K562 (cell line): ENCODE results near the gene FAM222A. TPM values are rescaled to one million over a fixed set of nuclear protein-coding genes. Genes with fewer than 3 reads are reported as not detected.

ENCODE experiments used
- ATAC-seq: fragments of 200-7000 bp; cut with Tn5 transposase; 3 replicates; pipeline ENCODE4 v1.9.1; 2020; ENCODE audit warnings: moderate library complexity
- BruUV-seq: library from RNA; stranded (reverse); fragments of 400-500 nt; replicated peaks from 2 replicates; lab custom pipeline; 2021; lab: Mats Ljungman, UMichigan
- CTCF ChIA-PET: fragments of 300-600 bp; formaldehyde crosslinking; extraction: SDS; loops from one replicate; lab custom pipeline; 2021; ENCODE audit warnings: low intra/inter-chr PET ratio; lab: Yijun Ruan, JAX
- POLR2A ChIA-PET: fragments of 300-600, 350-650 bp; sonication (Branson Sonifier 250); formaldehyde crosslinking; extraction: SDS; loops from one replicate; lab custom pipeline; 2021; ENCODE audit warnings: antibody characterized with exemption, inconsistent platforms; lab: Yijun Ruan, JAX
- DNase-seq, 4 experiments: peaks; one replicate each; pipeline versions ENCODE4 v3.0.0 to v3.0.0-alpha.2; 2011 to 2018; ENCODE audit warnings: low spot score in 3 of 4, mixed read lengths in 3 of 4; ENCODE audit errors: extremely low read depth in 1 of 4
- FAIRE-seq: peaks from 2 replicates; lab custom pipeline; 2011; peaks lifted over from hg19 to GRCh38; lab: Jason Lieb, UNC
- H2AFZ ChIP-seq: 2 replicates; pipeline ENCODE4 v1.6.0; 2011; ENCODE audit warnings: low read depth, low read length, control low read depth, inconsistent platforms
- H3K27ac ChIP-seq: fragments of 200-600 bp; 3 replicates; pipeline ENCODE4 v1.8.0; 2011; ENCODE audit warnings: low read depth, mild to moderate bottlenecking, control low read depth, inconsistent platforms, low read length, moderate library complexity, mixed read lengths; ENCODE audit errors: extremely low read depth
- H3K27me3 ChIP-seq, 2 experiments: fragments of 300-600 bp in 1 of 2; 2 replicates in 1 of 2; 3 replicates in 1 of 2; pipeline versions ENCODE4 v1.6.0 to v1.8.0; 2011; ENCODE audit warnings: inconsistent platforms in 2 of 2, low read length in 2 of 2, mild to moderate bottlenecking in 1 of 2, mixed read lengths in 1 of 2, moderate library complexity in 1 of 2; ENCODE audit not compliant: control insufficient read depth in 2 of 2, insufficient read depth in 2 of 2
- H3K36me3 ChIP-seq: fragments of 300-600 bp; 3 replicates; pipeline ENCODE4 v1.8.0; 2011; ENCODE audit warnings: mild to moderate bottlenecking, low read length, inconsistent platforms; ENCODE audit not compliant: control insufficient read depth, insufficient read depth
- H3K4me1 ChIP-seq, 2 experiments: fragments of 200-600 bp in 1 of 2; replicated peaks in 1 of 2; 2 replicates in 1 of 2; 3 replicates in 1 of 2; pipeline versions ENCODE4 v1.5.1 to v1.8.0; 2011; ENCODE audit warnings: inconsistent platforms in 2 of 2, low read length in 2 of 2, mild to moderate bottlenecking in 1 of 2, mixed read lengths in 1 of 2, moderate library complexity in 1 of 2; ENCODE audit not compliant: control insufficient read depth in 2 of 2, insufficient read depth in 2 of 2
- H3K4me2 ChIP-seq: 2 replicates; pipeline ENCODE4 v1.6.1; 2011; ENCODE audit warnings: low read length, control low read depth, inconsistent platforms, mixed read lengths; ENCODE audit not compliant: insufficient read depth
- H3K4me3 ChIP-seq: fragments of 200-600 bp; sonication (generic), shearing (Covaris generic); 2 replicates; pipeline ENCODE4 v1.5.1; 2016; ENCODE audit warnings: control low read depth, inconsistent platforms
- H3K79me2 ChIP-seq: fragments of 200-600 bp; 3 replicates; pipeline ENCODE4 v1.8.0; 2011; ENCODE audit warnings: low read length, inconsistent platforms; ENCODE audit not compliant: control insufficient read depth, insufficient read depth
- H3K9ac ChIP-seq, 2 experiments: 2 replicates each; pipeline versions ENCODE4 v1.6.0 to v1.6.1; 2011; ENCODE audit warnings: low read depth in 2 of 2, low read length in 2 of 2, control low read depth in 1 of 2, inconsistent platforms in 1 of 2, mild to moderate bottlenecking in 1 of 2, mixed read lengths in 1 of 2; ENCODE audit not compliant: insufficient read depth in 1 of 2
- H3K9me1 ChIP-seq: one replicate; pipeline ENCODE4 v1.6.0; 2011; ENCODE audit warnings: inconsistent platforms, mild to moderate bottlenecking, low read length, moderate library complexity; ENCODE audit not compliant: control insufficient read depth, insufficient read depth
- H3K9me3 ChIP-seq: replicated peaks from 2 replicates; pipeline ENCODE4 v1.5.1; 2011; ENCODE audit warnings: low read depth, low read length, inconsistent platforms; ENCODE audit not compliant: control insufficient read depth, insufficient read depth
- H4K20me1 ChIP-seq: replicated peaks from 2 replicates; pipeline ENCODE4 v1.6.1; 2011; ENCODE audit warnings: low read length, inconsistent platforms, mixed read lengths; ENCODE audit not compliant: control insufficient read depth, insufficient read depth
- EGR1 ChIP-seq: fragments of 450-650 bp; conservative IDR thresholded peaks from 2 replicates; pipeline ENCODE4 v1.6.1; 2017; ENCODE audit warnings: mild to moderate bottlenecking
- TEAD4 ChIP-seq, 2 experiments: sonication (generic) in 1 of 2; formaldehyde crosslinking in 1 of 2; IDR thresholded peaks; 2 replicates each; pipeline versions ENCODE4 v1.6.1 to v1.8.0; 2012 to 2022; ENCODE audit warnings: borderline replicate concordance in 1 of 2, inconsistent platforms in 1 of 2, low read length in 1 of 2, mild to moderate bottlenecking in 1 of 2, missing genetic modification reagents in 1 of 2
- ZNF280A ChIP-seq: fragments of 450-650 bp; IDR thresholded peaks from 2 replicates; pipeline ENCODE4 v1.6.1; 2018; ENCODE audit warnings: mild to moderate bottlenecking, low read depth; ENCODE audit not compliant: partially characterized antibody
- WGBS: fragments of 100-300 bp; shearing (Covaris generic); methylation state at CpG from one replicate; pipeline ENCODE4 v1.1.6; 2016; ENCODE audit warnings: low coverage, mixed read lengths; ENCODE audit not compliant: insufficient coverage; ENCODE audit errors: missing lambda C conversion rate; 5-methylcytosine and 5-hydroxymethylcytosine counted together
- in situ Hi-C: fragments of 300-500 bp; cut with MboI; formaldehyde crosslinking; loops from 4 replicates; pipeline ENCODE4 v1.15.0; 2018; ENCODE audit warnings: inconsistent platforms, mixed read lengths
- intact Hi-C: fragments of 100-400 bp; cut with micrococcal nuclease; formaldehyde crosslinking; loops from 2 replicates; pipeline ENCODE4 v1.14.2; 2022
- polyA plus RNA-seq, 8 experiments: library from polyadenylated mRNA; depleted of rRNA in 4 of 8; stranded (reverse) in 5 of 8; unstranded in 3 of 8; fragments of >200 nt; fragmentation: Nextera tagmentation in 2 of 8; fragmentation: Illumina TruSeq in 1 of 8; extraction: Ambion mirVana in 2 of 8; extraction: Trizol in 1 of 8; gene quantifications; 2 replicates each; pipeline versions ENCODE4 v1.2.1 to v1.2.3, GENCODE V29; 2011 to 2014; ENCODE audit warnings: inconsistent platforms in 1 of 8, missing spikeins in 1 of 8
- total RNA-seq, 7 experiments: library from RNA; depleted of rRNA in 6 of 7; stranded (reverse); fragments of >200 nt in 6 of 7; fragmentation: Illumina TruSeq in 2 of 7; extraction: Trizol in 2 of 7; gene quantifications; 2 replicates each; pipeline versions ENCODE4 v1.2.1 to v1.2.3, GENCODE V29; 2011 to 2021; ENCODE audit warnings: low replicate concordance in 1 of 7

The FAM222A gene
- total and polyA plus RNA-seq, 9 of the 15 experiments (the other 6 are each of a cell fraction or from before 2014, with no cell fraction given): 0.03 to 0.36 (median 0.12) TPM; not detected in 1

DNA sequence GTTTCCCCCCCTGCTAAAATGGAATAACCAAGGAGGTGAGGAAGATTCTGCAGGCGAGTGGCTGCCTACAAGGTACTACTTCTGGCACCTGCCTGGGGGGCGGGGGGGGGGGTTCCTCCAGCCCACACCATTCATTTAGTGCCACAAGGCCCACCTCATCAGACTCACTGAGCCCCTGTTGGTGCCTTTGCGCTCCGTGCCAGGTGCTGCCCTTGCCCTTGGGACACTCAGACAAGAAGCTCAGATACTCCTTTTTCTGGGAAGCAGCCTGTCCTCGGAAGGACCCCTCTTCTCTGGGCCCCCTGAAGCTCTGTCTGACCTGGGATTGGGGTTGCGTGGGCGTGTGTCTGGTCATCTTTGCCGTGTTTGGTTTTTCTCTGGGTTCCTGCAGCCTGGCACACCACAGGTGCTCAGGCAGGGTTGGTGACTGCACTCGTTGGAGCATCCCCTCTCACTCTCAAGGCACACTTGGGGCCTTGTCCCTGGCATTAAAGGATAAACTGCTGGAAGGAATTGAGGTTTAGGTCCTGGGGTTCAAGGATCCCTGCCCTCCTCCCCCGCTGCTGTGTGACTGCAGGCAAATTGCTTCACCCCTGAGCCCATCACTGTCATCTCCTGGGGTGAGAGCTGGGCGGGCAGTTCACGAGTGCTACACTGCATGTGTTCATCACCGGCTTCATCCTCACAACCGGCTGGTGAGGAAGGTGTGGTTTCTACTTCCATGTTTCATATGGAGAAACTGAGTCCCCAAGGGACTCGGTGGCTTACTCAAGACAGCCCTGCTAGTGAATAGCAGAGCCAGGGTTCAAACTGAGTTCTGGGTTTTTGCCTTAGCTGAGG, 16.9 kb downstream of the FAM222A start:
- TF ChIP-seq TEAD4 (IDR thresholded peaks at IDR 0.05; ENCODE audit: low read length) (no peak), TEAD4 (CRISPR knock-in tag; IDR thresholded peaks at IDR 0.05; ENCODE audit: borderline replicate concordance) (no peak), ZNF280A (no peak), EGR1 (peak; percentile 60)
- TF ChIP-seq, all 486 proteins: peak for 1
- no peaks in the 10 kb centered on the region for H3K4me1 ChIP-seq
- ATAC-seq (no peak), DNase-seq (no peak), FAIRE-seq (no peak)
- no peak overlapping the region for H3K4me3 ChIP-seq
- no peaks in the 10 kb centered on the region for H3K9me1 ChIP-seq
- CTCF ChIA-PET: no interaction called here
- WGBS: under 1% methylated on average over 13 of the region's 15 CpGs
- intact Hi-C loops (no loop called here), in situ Hi-C loops (no loop called here)
- H3K27me3 ChIP-seq: peaks cover 32 to 90% of the 10 kb centered on the region in 2 experiments
- H3K4me2 ChIP-seq: no peak overlapping the region
- peaks cover 25% of the 10 kb centered on the region for H4K20me1 ChIP-seq
- H3K9me3 ChIP-seq: no peaks in the 10 kb centered on the region
- no peaks in the 10 kb centered on the region for H3K36me3 ChIP-seq
- H3K9ac ChIP-seq: no peak overlapping the region
- no peak overlapping the region for H2AFZ ChIP-seq
- H3K79me2 ChIP-seq: no peaks in the 10 kb centered on the region
- BruUV-seq: no TSS peak
- POLR2A ChIA-PET: interaction anchor here (0.6 kb wide), 1 partner anchor 8 kb away, joined by 3 read pairs; no protein-coding TSS in a partner anchor
- no peak overlapping the region for H3K27ac ChIP-seq
